ENCODE data around the gene ANKRD28.
"Not testable (repeated sequence)": the region's sequence is repeated elsewhere in the genome, so short reads cannot be mapped to it uniquely, and the experiment has no call there.

Gene ANKRD28

GRCh38 chr3:15633159-15633558 is 164.6 kb downstream of the ANKRD28 start:
- no peak for DNase-seq

GRCh38 chr3:15632212-15632580 is 165.6 kb downstream of the ANKRD28 start:
- DNase-seq, result no peak

- DNase-seq, result no peak
Measured at GRCh38 chr3:15631426-15632211, 166.2 kb downstream of the ANKRD28 start.

DNA sequence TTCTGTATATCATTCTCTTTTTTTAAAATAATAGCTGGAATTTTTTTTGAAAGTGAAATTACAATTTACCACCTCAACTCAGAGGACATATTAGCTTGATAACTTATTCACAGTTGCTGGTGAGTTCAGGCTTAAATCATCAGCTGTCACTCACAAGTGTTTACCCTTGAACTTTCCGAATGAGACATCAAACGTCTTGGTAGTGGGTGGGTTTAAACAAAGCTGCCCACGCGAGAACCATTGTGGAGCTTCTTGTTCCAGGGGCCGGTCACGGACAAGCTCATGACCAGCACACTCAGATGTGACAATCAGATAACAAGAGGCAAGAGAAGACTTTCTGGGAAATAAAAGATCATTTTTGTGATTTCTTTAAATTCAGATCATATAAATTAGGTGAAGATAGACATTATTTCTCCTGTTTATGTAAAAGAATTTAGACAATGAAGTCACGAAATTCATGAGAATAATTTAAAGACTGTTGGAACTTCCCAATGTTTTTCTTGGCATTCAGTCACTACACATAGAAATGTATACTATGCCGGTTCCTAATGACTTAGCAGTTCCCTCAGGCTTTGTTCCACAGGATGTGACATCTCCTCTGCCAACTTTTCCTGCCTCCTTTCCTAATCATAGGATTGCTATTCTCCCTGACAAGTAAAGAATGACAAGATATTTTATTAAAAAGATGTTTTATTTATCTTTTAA is 167.0 kb downstream of the ANKRD28 start:
- DNase-seq, result peak; percentile 34

DNA sequence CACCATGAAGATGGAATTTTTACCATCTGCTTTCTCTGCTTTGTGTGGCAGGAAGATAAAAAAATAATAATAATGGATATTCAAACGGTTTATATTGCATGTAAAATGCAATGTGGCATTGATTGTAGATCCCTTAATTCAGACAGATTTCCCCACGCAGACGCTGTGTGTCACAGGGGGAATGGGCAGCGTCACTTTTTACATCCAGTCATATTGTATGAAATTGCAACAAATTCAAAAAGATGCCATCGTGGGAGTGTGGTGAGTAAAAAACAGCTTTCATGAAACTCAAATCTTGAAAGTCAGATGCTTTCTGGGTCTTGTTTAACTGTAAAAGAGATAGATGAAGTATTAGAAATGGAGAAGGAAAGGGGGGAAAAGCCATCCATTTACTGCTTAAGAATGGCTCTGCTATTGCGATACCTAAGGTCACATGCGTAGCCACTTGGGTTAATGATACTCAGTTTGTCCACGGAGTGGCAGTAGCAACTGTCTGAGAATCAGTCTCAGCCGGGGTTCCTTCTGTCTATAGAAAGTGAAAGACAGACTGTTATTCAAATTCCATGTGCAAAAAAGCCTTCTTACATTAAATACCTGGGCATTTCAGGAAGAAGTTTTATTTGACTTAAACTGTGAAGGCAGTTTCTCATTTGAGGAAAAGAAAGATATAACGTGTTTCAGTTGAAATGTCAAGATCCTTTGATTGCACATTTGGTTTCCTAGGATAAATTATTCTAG is 167.8 kb downstream of the ANKRD28 start:
- DNase-seq, result peak; percentile 86

DNA sequence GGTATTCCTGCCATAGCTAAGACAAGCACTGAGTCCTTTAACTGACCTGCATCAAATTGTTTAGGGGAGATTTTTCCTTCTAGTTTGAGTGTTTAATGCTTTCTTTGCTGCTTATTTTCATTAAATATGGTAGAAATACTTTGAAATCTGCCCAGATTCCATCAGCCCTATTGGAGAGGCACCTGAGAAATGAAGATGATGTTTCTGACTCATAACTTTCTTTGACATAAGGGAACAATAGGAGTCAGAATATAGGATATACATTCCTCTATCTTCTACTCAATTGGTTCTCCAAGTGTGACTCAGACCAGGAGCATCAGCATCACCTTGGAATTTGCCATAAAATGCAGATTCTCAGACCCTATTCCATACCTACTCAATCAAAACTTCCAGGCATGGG is 168.8 kb downstream of the ANKRD28 start:
- no peak for DNase-seq

- peak; percentile 21 for DNase-seq
Measured at GRCh38 chr3:15623535-15624440, 174.0 kb downstream of the ANKRD28 start.

DNA sequence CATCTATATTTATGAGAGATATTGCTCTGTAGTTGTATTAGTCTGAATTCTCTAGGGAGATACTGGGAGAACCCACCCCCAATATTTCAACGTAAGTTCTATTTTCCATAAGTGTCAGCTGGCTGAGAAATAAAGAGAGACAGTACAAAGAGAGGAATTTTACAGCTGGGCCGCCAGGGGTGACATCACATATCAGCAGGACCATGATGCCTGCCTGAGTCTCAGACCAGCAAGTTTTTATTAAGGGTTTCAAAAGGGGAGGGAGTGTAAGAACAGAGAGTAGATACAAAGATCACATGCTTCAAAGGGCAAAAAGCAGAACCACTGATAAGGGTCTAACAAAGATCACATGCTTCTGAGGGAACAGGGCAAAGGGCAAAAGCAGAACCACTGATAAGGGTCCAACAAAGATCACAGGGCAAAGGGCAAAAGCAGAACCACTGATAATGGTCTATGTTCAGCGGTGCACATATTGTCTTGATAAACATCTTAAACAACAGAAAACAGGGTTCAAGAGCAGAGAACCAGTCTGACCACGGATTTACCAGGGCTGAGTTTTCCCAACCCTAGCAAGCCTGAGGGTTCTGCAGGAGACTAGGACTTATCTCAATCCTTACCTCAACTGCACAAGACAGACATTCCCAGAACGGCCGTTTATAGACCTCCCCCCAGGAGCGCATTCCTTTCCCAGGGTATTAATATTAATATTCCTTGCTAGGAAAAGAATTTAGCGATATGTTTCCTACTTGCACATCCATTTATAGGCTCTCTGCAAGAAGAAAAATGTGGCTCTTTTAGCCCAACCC is 177.9 kb downstream of the ANKRD28 start:
- DNase-seq, result not testable (repeated sequence)
